ENCODE data around the gene AARS2. TPM values are rescaled to one million over a fixed set of nuclear protein-coding genes. Genes with fewer than 3 reads are reported as not detected.
A peak's percentile ranks its signal among the peaks of the same experiment; 100 is the strongest.
"Not testable (repeated sequence)": the region's sequence is repeated elsewhere in the genome, so short reads cannot be mapped to it uniquely, and the experiment has no call there.

Gene AARS2
- total RNA-seq, 1 donor from 2014 or later: 9.9 TPM

GRCh38 chr6:44314657-44315056 lies 1.5 kb upstream of the AARS2 start:
- H3K4me3 ChIP-seq (ENCODE audit: low read length in 3 of 3); H3K9ac ChIP-seq (ENCODE audit: low read depth in 1 of 3, low read length in 3 of 3); H3K27ac ChIP-seq (ENCODE audit: low read depth, low read length); H3K9me3 ChIP-seq (ENCODE audit: control insufficient read depth in 3 of 3, low read length in 3 of 3); H3K27me3 ChIP-seq (ENCODE audit: control insufficient read depth in 3 of 3, insufficient read depth in 3 of 3, low read length in 3 of 3): not testable (repeated sequence)
- Histone ChIP-seq H3K36me3 (ENCODE audit: control insufficient read depth in 3 of 3, insufficient read depth in 3 of 3, low read length in 3 of 3) (peaks cover 15 to 24% (median 17%) of the 10 kb centered on the region in 3 donors), H3K4me1 (ENCODE audit: control insufficient read depth in 3 of 3, insufficient read depth in 3 of 3, low read length in 3 of 3) (peaks cover 7 to 10% (median 8%) of the 10 kb centered on the region in 3 donors)

DNA sequence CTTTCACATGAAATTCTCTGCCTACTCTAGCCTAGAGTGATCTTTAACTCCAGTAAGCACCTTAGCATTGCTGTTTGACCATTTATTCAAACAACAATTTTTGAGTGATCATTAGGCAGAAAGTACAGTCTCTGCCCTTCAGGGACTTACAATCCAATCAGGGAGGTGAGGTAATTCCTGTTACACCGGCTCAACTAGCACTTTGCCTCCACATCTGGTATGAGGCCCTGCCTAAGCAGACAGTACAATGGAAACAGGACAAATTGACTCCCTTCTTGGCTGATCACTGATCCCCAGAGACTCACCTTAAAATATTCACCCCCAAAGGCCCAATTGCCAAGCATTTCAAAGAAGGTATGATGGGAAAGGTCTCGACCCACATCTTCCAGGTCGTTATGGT lies 1.4 kb downstream of the AARS2 start:
- H3K9me3 ChIP-seq (ENCODE audit: control insufficient read depth in 3 of 3, low read length in 3 of 3): no peaks in the 10 kb centered on the region
- H3K9ac ChIP-seq (ENCODE audit: low read depth in 1 of 3, low read length in 3 of 3): peak overlapping the region in 1 of 3 donors; percentile 93
- no peak overlapping the region for H3K27ac ChIP-seq (ENCODE audit: low read depth, low read length)
- H3K36me3 ChIP-seq (ENCODE audit: control insufficient read depth in 3 of 3, insufficient read depth in 3 of 3, low read length in 3 of 3): peaks cover 30 to 45% (median 38%) of the 10 kb centered on the region in 3 donors
- H3K4me3 ChIP-seq (ENCODE audit: low read length in 3 of 3): peak overlapping the region in 1 of 3 donors; percentile 92
- H3K27me3 ChIP-seq (ENCODE audit: control insufficient read depth in 3 of 3, insufficient read depth in 3 of 3, low read length in 3 of 3): no peaks in the 10 kb centered on the region
- peaks cover 7 to 10% (median 8%) of the 10 kb centered on the region in 3 donors for H3K4me1 ChIP-seq (ENCODE audit: control insufficient read depth in 3 of 3, insufficient read depth in 3 of 3, low read length in 3 of 3)

- H3K27me3 ChIP-seq (ENCODE audit: control insufficient read depth in 3 of 3, insufficient read depth in 3 of 3, low read length in 3 of 3): no peaks in the 10 kb centered on the region
- H3K27ac ChIP-seq (ENCODE audit: low read depth, low read length): no peak overlapping the region
- no peaks in the 10 kb centered on the region for H3K9me3 ChIP-seq (ENCODE audit: control insufficient read depth in 3 of 3, low read length in 3 of 3)
- H3K4me3 ChIP-seq (ENCODE audit: low read length in 3 of 3): no peak overlapping the region
- peaks cover 7 to 10% (median 8%) of the 10 kb centered on the region in 3 donors for H3K4me1 ChIP-seq (ENCODE audit: control insufficient read depth in 3 of 3, insufficient read depth in 3 of 3, low read length in 3 of 3)
- no peak overlapping the region for H3K9ac ChIP-seq (ENCODE audit: low read depth in 1 of 3, low read length in 3 of 3)
- H3K36me3 ChIP-seq (ENCODE audit: control insufficient read depth in 3 of 3, insufficient read depth in 3 of 3, low read length in 3 of 3): peaks cover 30 to 49% (median 42%) of the 10 kb centered on the region in 3 donors
Measured at GRCh38 chr6:44311304-44311703, 1.8 kb downstream of the AARS2 start.

DNA sequence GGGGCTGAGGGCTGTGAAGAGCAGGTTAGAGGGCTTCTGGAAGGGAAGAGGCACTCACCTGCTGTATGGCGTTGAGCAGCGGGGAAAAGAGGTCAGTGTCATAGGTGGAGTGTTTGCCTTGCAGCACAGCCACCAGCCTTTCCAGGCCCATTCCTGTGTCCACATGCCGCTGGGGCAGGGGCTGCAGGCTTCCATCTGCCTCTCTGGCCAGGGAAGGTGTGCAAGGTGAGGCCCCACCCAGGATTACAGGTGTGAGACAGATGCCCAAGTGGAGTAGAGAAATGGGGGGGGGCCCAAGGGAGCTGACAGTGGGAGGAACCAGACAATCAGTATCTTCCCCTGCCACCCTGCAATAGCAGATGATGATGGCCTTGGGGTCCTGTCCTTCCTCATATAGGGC lies 2.9 kb downstream of the AARS2 start:
- no peaks in the 10 kb centered on the region for H3K27me3 ChIP-seq (ENCODE audit: control insufficient read depth in 3 of 3, insufficient read depth in 3 of 3, low read length in 3 of 3)
- H3K4me1 ChIP-seq (ENCODE audit: control insufficient read depth in 3 of 3, insufficient read depth in 3 of 3, low read length in 3 of 3): peaks cover 7 to 10% (median 8%) of the 10 kb centered on the region in 3 donors
- H3K4me3 ChIP-seq (ENCODE audit: low read length in 3 of 3): no peak overlapping the region
- no peak overlapping the region for H3K27ac ChIP-seq (ENCODE audit: low read depth, low read length)
- H3K9ac ChIP-seq (ENCODE audit: low read depth in 1 of 3, low read length in 3 of 3): no peak overlapping the region
- H3K36me3 ChIP-seq (ENCODE audit: control insufficient read depth in 3 of 3, insufficient read depth in 3 of 3, low read length in 3 of 3): peaks cover 40 to 60% (median 53%) of the 10 kb centered on the region in 3 donors
- no peaks in the 10 kb centered on the region for H3K9me3 ChIP-seq (ENCODE audit: control insufficient read depth in 3 of 3, low read length in 3 of 3)

- Histone ChIP-seq H3K36me3 (ENCODE audit: control insufficient read depth in 3 of 3, insufficient read depth in 3 of 3, low read length in 3 of 3) (peaks cover 45 to 66% (median 59%) of the 10 kb centered on the region in 3 donors), H3K4me3 (ENCODE audit: low read length in 3 of 3) (no peak overlapping the region), H3K9me3 (ENCODE audit: control insufficient read depth in 3 of 3, low read length in 3 of 3) (no peaks in the 10 kb centered on the region), H3K9ac (ENCODE audit: low read depth in 1 of 3, low read length in 3 of 3) (no peak overlapping the region), H3K27me3 (ENCODE audit: control insufficient read depth in 3 of 3, insufficient read depth in 3 of 3, low read length in 3 of 3) (no peaks in the 10 kb centered on the region), H3K27ac (ENCODE audit: low read depth, low read length) (no peak overlapping the region), H3K4me1 (ENCODE audit: control insufficient read depth in 3 of 3, insufficient read depth in 3 of 3, low read length in 3 of 3) (peaks cover 7 to 10% (median 8%) of the 10 kb centered on the region in 3 donors)
Measured at GRCh38 chr6:44309631-44310030, 3.5 kb downstream of the AARS2 start.

DNA sequence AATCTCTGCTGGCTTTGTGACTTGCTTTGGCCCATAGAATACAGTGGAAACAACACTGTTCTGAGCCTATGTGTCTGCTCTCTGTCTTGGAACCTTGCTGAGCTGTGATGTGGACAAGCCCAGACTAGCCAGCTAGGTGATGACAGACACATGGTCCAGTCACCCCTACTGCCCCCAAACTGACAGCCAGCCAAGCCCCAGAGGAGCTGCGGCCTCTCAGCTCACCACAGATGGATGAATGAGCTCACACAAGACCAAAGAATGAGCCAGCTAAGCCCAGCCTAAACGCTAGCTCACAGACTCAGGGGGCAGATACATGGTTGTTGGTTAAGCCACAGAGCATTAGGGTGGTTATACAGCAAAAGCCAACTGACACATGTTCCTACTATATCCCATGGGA lies 4.1 kb downstream of the AARS2 start:
- H3K9ac ChIP-seq (ENCODE audit: low read depth in 1 of 3, low read length in 3 of 3): no peak overlapping the region
- H3K9me3 ChIP-seq (ENCODE audit: control insufficient read depth in 3 of 3, low read length in 3 of 3): no peaks in the 10 kb centered on the region
- no peak overlapping the region for H3K27ac ChIP-seq (ENCODE audit: low read depth, low read length)
- no peaks in the 10 kb centered on the region for H3K27me3 ChIP-seq (ENCODE audit: control insufficient read depth in 3 of 3, insufficient read depth in 3 of 3, low read length in 3 of 3)
- H3K4me1 ChIP-seq (ENCODE audit: control insufficient read depth in 3 of 3, insufficient read depth in 3 of 3, low read length in 3 of 3): peaks cover 7 to 10% (median 8%) of the 10 kb centered on the region in 3 donors
- no peak overlapping the region for H3K4me3 ChIP-seq (ENCODE audit: low read length in 3 of 3)
- peaks cover 49 to 72% (median 64%) of the 10 kb centered on the region in 3 donors for H3K36me3 ChIP-seq (ENCODE audit: control insufficient read depth in 3 of 3, insufficient read depth in 3 of 3, low read length in 3 of 3)

DNA sequence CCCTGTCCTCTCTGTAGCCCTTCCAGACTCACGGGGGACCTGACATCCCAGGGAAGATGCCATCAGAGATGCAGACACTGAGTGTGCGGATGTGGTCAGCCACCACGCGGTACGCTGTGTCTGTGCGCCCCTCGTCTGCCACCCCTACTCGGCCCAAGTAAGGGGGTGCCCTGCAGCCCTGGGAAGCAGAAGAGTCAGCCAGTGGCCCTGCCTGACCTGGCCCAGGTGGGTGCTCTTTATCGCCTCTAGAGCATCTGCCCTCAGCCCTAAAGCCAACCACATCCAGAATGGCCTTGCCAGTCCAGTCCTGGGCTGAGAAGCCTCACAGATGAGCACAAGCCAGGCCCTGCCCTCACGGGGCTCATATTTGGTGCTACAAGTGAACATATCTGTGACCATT lies 5.9 kb downstream of the AARS2 start:
- no peak overlapping the region for H3K9ac ChIP-seq (ENCODE audit: low read depth in 1 of 3, low read length in 3 of 3)
- peaks cover 67 to 90% (median 81%) of the 10 kb centered on the region in 3 donors for H3K36me3 ChIP-seq (ENCODE audit: control insufficient read depth in 3 of 3, insufficient read depth in 3 of 3, low read length in 3 of 3)

DNA sequence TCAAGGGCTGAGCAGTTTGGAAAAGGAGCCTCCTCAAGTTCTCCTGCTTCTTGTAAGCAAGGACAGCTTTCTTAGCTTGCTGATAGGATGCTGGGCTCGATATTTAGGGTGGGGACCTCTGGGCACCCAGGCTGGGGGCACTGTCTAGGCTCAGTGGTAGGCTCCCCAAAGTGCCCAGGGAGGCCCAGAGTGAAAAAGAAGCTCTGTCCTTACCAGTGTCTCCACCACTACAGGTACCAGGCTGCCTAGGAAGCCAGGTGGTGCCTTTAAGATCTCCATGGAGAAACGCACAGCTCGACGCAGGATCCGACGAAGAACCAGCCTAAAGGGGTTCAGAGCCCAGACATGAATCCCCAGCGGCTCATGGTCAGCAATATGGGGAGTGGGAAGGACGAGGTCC lies 6.4 kb downstream of the AARS2 start:
- H3K4me1 ChIP-seq (ENCODE audit: control insufficient read depth in 3 of 3, insufficient read depth in 3 of 3, low read length in 3 of 3): no peaks in the 10 kb centered on the region
- H3K36me3 ChIP-seq (ENCODE audit: control insufficient read depth in 3 of 3, insufficient read depth in 3 of 3, low read length in 3 of 3): peaks cover 69 to 92% (median 86%) of the 10 kb centered on the region in 3 donors
- H3K27me3 ChIP-seq (ENCODE audit: control insufficient read depth in 3 of 3, insufficient read depth in 3 of 3, low read length in 3 of 3): no peaks in the 10 kb centered on the region
- H3K4me3 ChIP-seq (ENCODE audit: low read length in 3 of 3): no peak overlapping the region
- H3K9me3 ChIP-seq (ENCODE audit: control insufficient read depth in 3 of 3, low read length in 3 of 3): no peaks in the 10 kb centered on the region
- no peak overlapping the region for H3K9ac ChIP-seq (ENCODE audit: low read depth in 1 of 3, low read length in 3 of 3)
- H3K27ac ChIP-seq (ENCODE audit: low read depth, low read length): no peak overlapping the region

More for the DNA sequence above, 5.9 kb downstream of the AARS2 start:
- H3K27ac ChIP-seq (ENCODE audit: low read depth, low read length): no peak overlapping the region
- no peak overlapping the region for H3K4me3 ChIP-seq (ENCODE audit: low read length in 3 of 3)
- H3K9me3 ChIP-seq (ENCODE audit: control insufficient read depth in 3 of 3, low read length in 3 of 3): no peaks in the 10 kb centered on the region
- peaks cover 4 to 5% (median 4%) of the 10 kb centered on the region in 3 donors for H3K4me1 ChIP-seq (ENCODE audit: control insufficient read depth in 3 of 3, insufficient read depth in 3 of 3, low read length in 3 of 3)
- no peaks in the 10 kb centered on the region for H3K27me3 ChIP-seq (ENCODE audit: control insufficient read depth in 3 of 3, insufficient read depth in 3 of 3, low read length in 3 of 3)

DNA sequence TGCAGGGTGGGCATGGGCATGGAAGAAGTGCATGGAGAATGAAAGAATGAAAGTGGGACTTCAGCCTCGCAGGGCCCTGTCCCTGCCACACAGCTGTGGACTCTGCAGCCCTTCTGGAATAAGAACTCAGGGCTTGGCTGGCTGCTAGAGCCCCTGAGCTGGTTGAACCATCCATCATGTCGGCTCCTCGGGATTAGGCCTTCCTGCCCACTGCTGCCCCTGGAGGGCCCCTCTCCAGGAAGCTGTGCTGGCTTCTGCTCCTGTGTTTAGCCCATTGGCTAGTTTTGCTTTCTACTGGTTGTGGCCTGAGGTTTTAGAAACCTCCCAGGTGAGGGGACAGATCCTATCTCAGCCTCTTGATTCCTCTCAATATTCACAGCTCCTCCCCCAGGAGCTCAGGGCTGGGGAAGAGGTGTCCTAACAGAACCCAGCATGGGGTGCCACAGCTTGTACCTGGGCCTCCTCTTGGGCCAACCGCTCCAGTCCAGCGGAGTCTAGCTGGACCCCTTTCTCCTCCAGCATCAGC lies 7.9 kb downstream of the AARS2 start:
- H3K27ac ChIP-seq (ENCODE audit: low read depth, low read length): no peak overlapping the region
- H3K9me3 ChIP-seq (ENCODE audit: control insufficient read depth in 3 of 3, low read length in 3 of 3): no peaks in the 10 kb centered on the region
- no peaks in the 10 kb centered on the region for H3K27me3 ChIP-seq (ENCODE audit: control insufficient read depth in 3 of 3, insufficient read depth in 3 of 3, low read length in 3 of 3)
- no peak overlapping the region for H3K9ac ChIP-seq (ENCODE audit: low read depth in 1 of 3, low read length in 3 of 3)
- H3K36me3 ChIP-seq (ENCODE audit: control insufficient read depth in 3 of 3, insufficient read depth in 3 of 3, low read length in 3 of 3): peaks cover 69 to 91% (median 88%) of the 10 kb centered on the region in 3 donors
- H3K4me1 ChIP-seq (ENCODE audit: control insufficient read depth in 3 of 3, insufficient read depth in 3 of 3, low read length in 3 of 3): no peaks in the 10 kb centered on the region
- no peak overlapping the region for H3K4me3 ChIP-seq (ENCODE audit: low read length in 3 of 3)

- Histone ChIP-seq H3K9me3 (ENCODE audit: control insufficient read depth in 3 of 3, low read length in 3 of 3) (no peaks in the 10 kb centered on the region), H3K4me1 (ENCODE audit: control insufficient read depth in 3 of 3, insufficient read depth in 3 of 3, low read length in 3 of 3) (no peaks in the 10 kb centered on the region), H3K27ac (ENCODE audit: low read depth, low read length) (no peak overlapping the region), H3K27me3 (ENCODE audit: control insufficient read depth in 3 of 3, insufficient read depth in 3 of 3, low read length in 3 of 3) (no peaks in the 10 kb centered on the region), H3K36me3 (ENCODE audit: control insufficient read depth in 3 of 3, insufficient read depth in 3 of 3, low read length in 3 of 3) (peaks cover 67 to 86% (median 83%) of the 10 kb centered on the region in 3 donors), H3K4me3 (ENCODE audit: low read length in 3 of 3) (no peak overlapping the region), H3K9ac (ENCODE audit: low read depth in 1 of 3, low read length in 3 of 3) (no peak overlapping the region)
Measured at GRCh38 chr6:44304282-44305199, 8.6 kb downstream of the AARS2 start.

All from skeletal muscle tissue (tissue), 4 donors.